HEK293 (cell line): ENCODE measurements around the gene RNF169.
A peak's percentile ranks its signal among the peaks of the same experiment; 100 is the strongest.

Experiments used
- CTCF ChIA-PET: fragments of 350-600 bp; formaldehyde crosslinking; extraction: SDS; loops from one replicate; lab custom pipeline; 2021; ENCODE audit warnings: antibody characterized with exemption; lab: Yijun Ruan, JAX
- POLR2A ChIA-PET: fragments of 300-600 bp; formaldehyde crosslinking; extraction: SDS; loops from one replicate; lab custom pipeline; 2020; ENCODE audit warnings: antibody characterized with exemption, inconsistent platforms; lab: Yijun Ruan, JAX
- H3K27ac ChIP-seq: fragments of 200-500 bp; sonication (Bioruptor generic); 2 replicates; pipeline ENCODE4 v1.5.1; 2014; ENCODE audit warnings: low read depth, low read length, control low read depth, inconsistent platforms; ENCODE audit errors: extremely low read depth
- H3K36me3 ChIP-seq, 2 experiments: fragments of 200-500 bp in 1 of 2; sonication (Bioruptor generic) in 1 of 2; 1 replicate in 1 of 2; 2 replicates in 1 of 2; pipeline ENCODE4 v1.5.1; 2014 to 2017; ENCODE audit warnings: inconsistent platforms in 2 of 2, low read length in 2 of 2; ENCODE audit not compliant: control insufficient read depth in 2 of 2, insufficient read depth in 1 of 2
- H3K4me1 ChIP-seq: fragments of 200-500 bp; sonication (Bioruptor generic); 2 replicates; pipeline ENCODE4 v1.5.1; 2014; ENCODE audit warnings: mild to moderate bottlenecking, low read length, inconsistent platforms; ENCODE audit not compliant: control insufficient read depth, insufficient read depth
- H3K4me3 ChIP-seq: 2 replicates; pipeline ENCODE4 v1.5.1; 2011; ENCODE audit warnings: low read depth, mild to moderate bottlenecking, control low read depth, low read length, moderate library complexity
- H3K9me3 ChIP-seq: fragments of 200-500 bp; sonication (Bioruptor generic); 2 replicates; pipeline ENCODE4 v1.5.1; 2014; ENCODE audit warnings: low read depth, low read length, inconsistent platforms; ENCODE audit not compliant: control insufficient read depth, insufficient read depth
- EGR2 ChIP-seq: fragments of 450-650 bp; formaldehyde crosslinking; IDR thresholded peaks from 2 replicates; pipeline ENCODE4 v1.5.1; 2016; ENCODE audit warnings: low read depth, missing biosample characterization, missing genetic modification characterization
- GFI1B ChIP-seq: fragments of 450-650 bp; formaldehyde crosslinking; IDR thresholded peaks from 2 replicates; pipeline ENCODE4 v1.5.1; 2016; ENCODE audit warnings: missing biosample characterization, missing genetic modification characterization
- GLIS1 ChIP-seq: fragments of 450-650 bp; formaldehyde crosslinking; IDR thresholded peaks from 2 replicates; pipeline ENCODE4 v1.5.1; 2016; ENCODE audit warnings: missing biosample characterization, missing genetic modification characterization
- KLF1 ChIP-seq: fragments of 450-650 bp; formaldehyde crosslinking; IDR thresholded peaks from 2 replicates; pipeline ENCODE4 v1.5.1; 2016; ENCODE audit warnings: missing biosample characterization, missing genetic modification characterization
- MEIS1 ChIP-seq: sonication (generic); formaldehyde crosslinking; IDR thresholded peaks from 2 replicates; pipeline ENCODE4 v1.8.1; 2022; ENCODE audit warnings: missing genetic modification reagents, mild to moderate bottlenecking, borderline replicate concordance
- MYNN ChIP-seq: fragments of 450-650 bp; formaldehyde crosslinking; IDR thresholded peaks from 2 replicates; pipeline ENCODE4 v1.5.1; 2016; ENCODE audit warnings: missing biosample characterization, missing genetic modification characterization, borderline replicate concordance
- ZFHX2 ChIP-seq: fragments of 450-650 bp; formaldehyde crosslinking; conservative IDR thresholded peaks from 2 replicates; pipeline ENCODE4 v1.5.1; 2016; ENCODE audit warnings: missing biosample characterization, missing genetic modification characterization
- ZIC2 ChIP-seq: fragments of 450-650 bp; formaldehyde crosslinking; IDR thresholded peaks from 2 replicates; pipeline ENCODE4 v1.5.1; 2016; ENCODE audit warnings: missing biosample characterization, missing genetic modification characterization
- ZNF302 ChIP-seq: fragments of 450-650 bp; formaldehyde crosslinking; IDR thresholded peaks from 2 replicates; pipeline ENCODE4 v1.5.1; 2016; ENCODE audit warnings: missing biosample characterization, missing genetic modification characterization, low read depth
- ZNF335 ChIP-seq: fragments of 450-650 bp; formaldehyde crosslinking; conservative IDR thresholded peaks from 2 replicates; pipeline ENCODE4 v1.5.1; 2016; ENCODE audit warnings: missing biosample characterization, missing genetic modification characterization
- ZNF416 ChIP-seq: fragments of 450-650 bp; formaldehyde crosslinking; IDR thresholded peaks from 2 replicates; pipeline ENCODE4 v1.5.1; 2016; ENCODE audit warnings: missing biosample characterization, missing genetic modification characterization
- ZNF48 ChIP-seq: fragments of 450-650 bp; formaldehyde crosslinking; IDR thresholded peaks from 2 replicates; pipeline ENCODE4 v1.5.1; 2016; ENCODE audit warnings: missing biosample characterization, missing genetic modification characterization
- ZNF549 ChIP-seq: fragments of 450-650 bp; IDR thresholded peaks from 2 replicates; pipeline ENCODE4 v1.5.1; 2018; ENCODE audit warnings: missing biosample characterization, missing genetic modification characterization, mild to moderate bottlenecking, inconsistent platforms, moderate library complexity
- ZNF664 ChIP-seq: fragments of 450-650 bp; formaldehyde crosslinking; IDR thresholded peaks from 2 replicates; pipeline ENCODE4 v1.5.1; 2016; ENCODE audit warnings: missing biosample characterization, missing genetic modification characterization
- ZNF76 ChIP-seq: fragments of 450-650 bp; formaldehyde crosslinking; IDR thresholded peaks from 2 replicates; pipeline ENCODE4; 2016; ENCODE audit warnings: low read depth, missing biosample characterization, missing genetic modification characterization, borderline replicate concordance
- ZNF792 ChIP-seq: fragments of 450-650 bp; formaldehyde crosslinking; IDR thresholded peaks from 2 replicates; pipeline ENCODE4 v1.5.1; 2016; ENCODE audit warnings: missing biosample characterization, missing genetic modification characterization
- ZNF837 ChIP-seq: fragments of 450-650 bp; formaldehyde crosslinking; IDR thresholded peaks from 2 replicates; pipeline ENCODE4 v1.5.1; 2016; ENCODE audit warnings: missing biosample characterization, missing genetic modification characterization
- TF ChIP-seq, protein P1 (sequence below): fragments of 450-650 bp; formaldehyde crosslinking; IDR thresholded peaks from 2 replicates; pipeline ENCODE4 v1.5.1; 2016; ENCODE audit warnings: missing biosample characterization, missing genetic modification characterization
- TF ChIP-seq, protein P2 (sequence below): fragments of 450-650 bp; formaldehyde crosslinking; IDR thresholded peaks from 2 replicates; pipeline ENCODE4 v1.5.1; 2016; ENCODE audit warnings: missing biosample characterization, missing genetic modification characterization, borderline replicate concordance
- TF ChIP-seq, protein P3 (sequence below): fragments of 450-650 bp; formaldehyde crosslinking; IDR thresholded peaks from 2 replicates; pipeline ENCODE4 v1.5.1; 2017; ENCODE audit warnings: missing biosample characterization, mild to moderate bottlenecking, missing genetic modification characterization, moderate library complexity
- TF ChIP-seq, protein P4 (sequence below): fragments of 450-650 bp; formaldehyde crosslinking; conservative IDR thresholded peaks from 2 replicates; pipeline ENCODE4 v1.5.1; 2016; ENCODE audit warnings: low read depth, missing biosample characterization, missing genetic modification characterization

Gene RNF169

DNA sequence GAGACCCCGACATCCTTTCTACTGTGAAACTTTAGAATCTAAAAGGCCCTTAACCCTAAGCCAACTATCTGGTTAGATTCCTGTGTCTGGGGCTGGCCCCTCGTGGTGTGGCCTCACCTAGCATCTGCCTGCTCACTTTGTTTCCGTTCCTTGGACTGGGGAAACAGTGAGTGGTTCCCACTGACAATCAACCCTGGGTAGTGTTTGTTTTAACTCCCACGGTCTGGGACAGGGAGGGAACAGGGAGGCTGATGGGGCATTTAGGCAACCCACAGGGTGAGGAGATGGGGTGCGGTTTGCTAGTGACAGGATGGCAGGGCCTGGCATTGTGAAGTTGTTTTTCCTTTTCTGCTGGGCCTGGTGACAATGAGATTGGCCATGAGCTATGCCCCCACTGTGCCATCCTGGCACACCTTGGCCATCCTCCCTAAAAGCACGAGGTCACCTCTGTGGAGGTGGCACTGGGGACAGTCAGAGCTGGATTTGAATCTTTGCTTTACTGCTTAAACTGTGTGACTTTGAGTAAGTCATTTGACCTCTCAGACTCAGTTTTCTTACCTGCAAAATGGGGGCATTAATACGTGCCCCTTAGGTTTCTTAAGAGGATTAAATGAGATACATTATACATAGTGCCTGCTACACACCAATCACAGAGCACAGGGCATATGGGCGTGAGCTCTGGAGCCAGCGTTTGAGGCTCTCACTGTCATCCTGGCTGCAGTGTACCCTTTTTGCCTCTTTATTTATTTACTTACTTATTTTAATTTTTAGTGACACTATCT is 48.8 kb upstream of the RNF169 start:
- TF ChIP-seq GLIS1, result peak; percentile 89
- no peak for TF ChIP-seq ZNF76
- TF ChIP-seq ZNF664 (tag by site-specific recombination), result peak; percentile 83
- peak; percentile 53 for TF ChIP-seq ZIC2
- TF ChIP-seq ZFHX2 (tag by site-specific recombination), result peak; percentile 70
- peak; percentile 68; the same call in 1 of the 2 replicates for TF ChIP-seq EGR2 (tag by site-specific recombination)
- TF ChIP-seq, protein P1, sequence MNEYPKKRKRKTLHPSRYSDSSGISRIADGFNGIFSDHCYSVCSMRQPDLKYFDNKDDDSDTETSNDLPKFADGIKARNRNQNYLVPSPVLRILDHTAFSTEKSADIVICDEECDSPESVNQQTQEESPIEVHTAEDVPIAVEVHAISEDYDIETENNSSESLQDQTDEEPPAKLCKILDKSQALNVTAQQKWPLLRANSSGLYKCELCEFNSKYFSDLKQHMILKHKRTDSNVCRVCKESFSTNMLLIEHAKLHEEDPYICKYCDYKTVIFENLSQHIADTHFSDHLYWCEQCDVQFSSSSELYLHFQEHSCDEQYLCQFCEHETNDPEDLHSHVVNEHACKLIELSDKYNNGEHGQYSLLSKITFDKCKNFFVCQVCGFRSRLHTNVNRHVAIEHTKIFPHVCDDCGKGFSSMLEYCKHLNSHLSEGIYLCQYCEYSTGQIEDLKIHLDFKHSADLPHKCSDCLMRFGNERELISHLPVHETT, result no peak
- TF ChIP-seq, all 188 proteins: peak for 5
- CTCF ChIA-PET, result interaction anchor here (2.2 to 7.2 kb wide), 2 partner anchors 26 to 39 kb away, joined by 11 to 103 read pairs; no protein-coding TSS in a partner anchor
- no peak overlapping the region for H3K27ac ChIP-seq
- H3K36me3 ChIP-seq, result no peaks in the 10 kb centered on the region
- H3K9me3 ChIP-seq, result no peaks in the 10 kb centered on the region
- no peaks in the 10 kb centered on the region for H3K4me1 ChIP-seq
- POLR2A ChIA-PET, result no interaction called here
- H3K4me3 ChIP-seq, result no peak overlapping the region

DNA sequence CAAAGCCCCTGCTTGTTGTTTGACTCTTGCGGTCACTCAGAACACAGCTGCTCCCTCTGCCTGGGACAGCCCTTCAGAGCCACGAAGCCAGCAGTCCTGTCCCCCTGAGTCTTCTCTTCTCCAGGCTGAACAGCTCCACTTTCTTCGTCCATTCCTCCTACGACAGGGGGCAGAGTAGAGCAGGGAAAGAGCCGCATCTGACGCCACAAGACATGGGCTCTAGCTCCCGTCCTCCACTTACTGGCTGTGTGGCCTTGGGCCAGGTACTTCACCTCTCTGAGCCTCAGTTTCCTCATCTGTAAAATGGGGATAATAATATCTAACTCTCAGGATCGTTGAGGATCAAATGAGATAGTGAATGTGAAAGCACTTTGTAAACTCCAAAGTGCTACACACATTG is 47.3 kb upstream of the RNF169 start:
- POLR2A ChIA-PET, result interaction anchor here (0.6 kb wide), 1 partner anchor 25 kb away, joined by 5 read pairs; no protein-coding TSS in a partner anchor
- no peak for TF ChIP-seq ZNF416 (tag by site-specific recombination)
- no peak for TF ChIP-seq ZNF837 (tag by site-specific recombination)
- TF ChIP-seq GFI1B (tag by site-specific recombination), result no peak
- TF ChIP-seq ZNF302, result no peak
- TF ChIP-seq MYNN, result no peak
- TF ChIP-seq, protein P2, sequence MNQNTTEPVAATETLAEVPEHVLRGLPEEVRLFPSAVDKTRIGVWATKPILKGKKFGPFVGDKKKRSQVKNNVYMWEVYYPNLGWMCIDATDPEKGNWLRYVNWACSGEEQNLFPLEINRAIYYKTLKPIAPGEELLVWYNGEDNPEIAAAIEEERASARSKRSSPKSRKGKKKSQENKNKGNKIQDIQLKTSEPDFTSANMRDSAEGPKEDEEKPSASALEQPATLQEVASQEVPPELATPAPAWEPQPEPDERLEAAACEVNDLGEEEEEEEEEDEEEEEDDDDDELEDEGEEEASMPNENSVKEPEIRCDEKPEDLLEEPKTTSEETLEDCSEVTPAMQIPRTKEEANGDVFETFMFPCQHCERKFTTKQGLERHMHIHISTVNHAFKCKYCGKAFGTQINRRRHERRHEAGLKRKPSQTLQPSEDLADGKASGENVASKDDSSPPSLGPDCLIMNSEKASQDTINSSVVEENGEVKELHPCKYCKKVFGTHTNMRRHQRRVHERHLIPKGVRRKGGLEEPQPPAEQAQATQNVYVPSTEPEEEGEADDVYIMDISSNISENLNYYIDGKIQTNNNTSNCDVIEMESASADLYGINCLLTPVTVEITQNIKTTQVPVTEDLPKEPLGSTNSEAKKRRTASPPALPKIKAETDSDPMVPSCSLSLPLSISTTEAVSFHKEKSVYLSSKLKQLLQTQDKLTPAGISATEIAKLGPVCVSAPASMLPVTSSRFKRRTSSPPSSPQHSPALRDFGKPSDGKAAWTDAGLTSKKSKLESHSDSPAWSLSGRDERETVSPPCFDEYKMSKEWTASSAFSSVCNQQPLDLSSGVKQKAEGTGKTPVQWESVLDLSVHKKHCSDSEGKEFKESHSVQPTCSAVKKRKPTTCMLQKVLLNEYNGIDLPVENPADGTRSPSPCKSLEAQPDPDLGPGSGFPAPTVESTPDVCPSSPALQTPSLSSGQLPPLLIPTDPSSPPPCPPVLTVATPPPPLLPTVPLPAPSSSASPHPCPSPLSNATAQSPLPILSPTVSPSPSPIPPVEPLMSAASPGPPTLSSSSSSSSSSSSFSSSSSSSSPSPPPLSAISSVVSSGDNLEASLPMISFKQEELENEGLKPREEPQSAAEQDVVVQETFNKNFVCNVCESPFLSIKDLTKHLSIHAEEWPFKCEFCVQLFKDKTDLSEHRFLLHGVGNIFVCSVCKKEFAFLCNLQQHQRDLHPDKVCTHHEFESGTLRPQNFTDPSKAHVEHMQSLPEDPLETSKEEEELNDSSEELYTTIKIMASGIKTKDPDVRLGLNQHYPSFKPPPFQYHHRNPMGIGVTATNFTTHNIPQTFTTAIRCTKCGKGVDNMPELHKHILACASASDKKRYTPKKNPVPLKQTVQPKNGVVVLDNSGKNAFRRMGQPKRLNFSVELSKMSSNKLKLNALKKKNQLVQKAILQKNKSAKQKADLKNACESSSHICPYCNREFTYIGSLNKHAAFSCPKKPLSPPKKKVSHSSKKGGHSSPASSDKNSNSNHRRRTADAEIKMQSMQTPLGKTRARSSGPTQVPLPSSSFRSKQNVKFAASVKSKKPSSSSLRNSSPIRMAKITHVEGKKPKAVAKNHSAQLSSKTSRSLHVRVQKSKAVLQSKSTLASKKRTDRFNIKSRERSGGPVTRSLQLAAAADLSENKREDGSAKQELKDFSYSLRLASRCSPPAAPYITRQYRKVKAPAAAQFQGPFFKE (tag by site-specific recombination), result no peak
- no peak for TF ChIP-seq MEIS1 (CRISPR knock-in tag)
- TF ChIP-seq KLF1 (tag by site-specific recombination), result no peak
- TF ChIP-seq ZNF335, result no peak
- no peak for TF ChIP-seq ZNF549 (tag by site-specific recombination)
- TF ChIP-seq ZNF792 (tag by site-specific recombination), result no peak
- TF ChIP-seq, protein P3, sequence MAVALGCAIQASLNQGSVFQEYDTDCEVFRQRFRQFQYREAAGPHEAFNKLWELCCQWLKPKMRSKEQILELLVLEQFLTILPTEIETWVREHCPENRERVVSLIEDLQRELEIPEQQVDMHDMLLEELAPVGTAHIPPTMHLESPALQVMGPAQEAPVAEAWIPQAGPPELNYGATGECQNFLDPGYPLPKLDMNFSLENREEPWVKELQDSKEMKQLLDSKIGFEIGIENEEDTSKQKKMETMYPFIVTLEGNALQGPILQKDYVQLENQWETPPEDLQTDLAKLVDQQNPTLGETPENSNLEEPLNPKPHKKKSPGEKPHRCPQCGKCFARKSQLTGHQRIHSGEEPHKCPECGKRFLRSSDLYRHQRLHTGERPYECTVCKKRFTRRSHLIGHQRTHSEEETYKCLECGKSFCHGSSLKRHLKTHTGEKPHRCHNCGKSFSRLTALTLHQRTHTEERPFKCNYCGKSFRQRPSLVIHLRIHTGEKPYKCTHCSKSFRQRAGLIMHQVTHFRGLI (tag by site-specific recombination), result no peak
- TF ChIP-seq, protein P4, sequence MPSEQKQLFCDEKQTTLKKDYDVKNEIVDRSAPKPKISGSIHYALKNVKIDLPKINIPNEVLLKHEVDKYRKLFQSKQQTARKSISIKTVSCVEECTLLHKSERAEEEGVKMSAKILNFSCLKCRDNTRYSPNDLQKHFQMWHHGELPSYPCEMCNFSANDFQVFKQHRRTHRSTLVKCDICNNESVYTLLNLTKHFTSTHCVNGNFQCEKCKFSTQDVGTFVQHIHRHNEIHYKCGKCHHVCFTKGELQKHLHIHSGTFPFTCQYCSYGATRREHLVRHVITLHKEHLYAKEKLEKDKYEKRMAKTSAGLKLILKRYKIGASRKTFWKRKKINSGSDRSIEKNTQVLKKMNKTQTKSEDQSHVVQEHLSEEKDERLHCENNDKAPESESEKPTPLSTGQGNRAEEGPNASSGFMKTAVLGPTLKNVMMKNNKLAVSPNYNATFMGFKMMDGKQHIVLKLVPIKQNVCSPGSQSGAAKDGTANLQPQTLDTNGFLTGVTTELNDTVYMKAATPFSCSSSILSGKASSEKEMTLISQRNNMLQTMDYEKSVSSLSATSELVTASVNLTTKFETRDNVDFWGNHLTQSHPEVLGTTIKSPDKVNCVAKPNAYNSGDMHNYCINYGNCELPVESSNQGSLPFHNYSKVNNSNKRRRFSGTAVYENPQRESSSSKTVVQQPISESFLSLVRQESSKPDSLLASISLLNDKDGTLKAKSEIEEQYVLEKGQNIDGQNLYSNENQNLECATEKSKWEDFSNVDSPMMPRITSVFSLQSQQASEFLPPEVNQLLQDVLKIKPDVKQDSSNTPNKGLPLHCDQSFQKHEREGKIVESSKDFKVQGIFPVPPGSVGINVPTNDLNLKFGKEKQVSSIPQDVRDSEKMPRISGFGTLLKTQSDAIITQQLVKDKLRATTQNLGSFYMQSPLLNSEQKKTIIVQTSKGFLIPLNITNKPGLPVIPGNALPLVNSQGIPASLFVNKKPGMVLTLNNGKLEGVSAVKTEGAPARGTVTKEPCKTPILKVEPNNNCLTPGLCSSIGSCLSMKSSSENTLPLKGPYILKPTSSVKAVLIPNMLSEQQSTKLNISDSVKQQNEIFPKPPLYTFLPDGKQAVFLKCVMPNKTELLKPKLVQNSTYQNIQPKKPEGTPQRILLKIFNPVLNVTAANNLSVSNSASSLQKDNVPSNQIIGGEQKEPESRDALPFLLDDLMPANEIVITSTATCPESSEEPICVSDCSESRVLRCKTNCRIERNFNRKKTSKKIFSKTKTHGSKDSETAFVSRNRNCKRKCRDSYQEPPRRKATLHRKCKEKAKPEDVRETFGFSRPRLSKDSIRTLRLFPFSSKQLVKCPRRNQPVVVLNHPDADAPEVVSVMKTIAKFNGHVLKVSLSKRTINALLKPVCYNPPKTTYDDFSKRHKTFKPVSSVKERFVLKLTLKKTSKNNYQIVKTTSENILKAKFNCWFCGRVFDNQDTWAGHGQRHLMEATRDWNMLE, result no peak
- TF ChIP-seq ZNF48 (tag by site-specific recombination), result no peak

More for the DNA sequence above, 47.3 kb upstream of the RNF169 start:
- Histone ChIP-seq H3K4me1 (no peaks in the 10 kb centered on the region), H3K36me3 (no peaks in the 10 kb centered on the region), H3K27ac (no peak overlapping the region), H3K4me3 (no peak overlapping the region), H3K9me3 (no peaks in the 10 kb centered on the region)
- CTCF ChIA-PET, result interaction anchor here (0.6 to 7.2 kb wide), 21 partner anchors 8 to 1199 kb away, joined by 3 to 103 read pairs (median 5); no protein-coding TSS in a partner anchor
